Breast epithelium (tissue), 3 donors: Measurements from ENCODE around the gene TMEM141.

Experiments used
- POLR2A ChIP-seq: fragments of 450-650 bp; IDR thresholded peaks from one replicate; pipeline ENCODE4 v1.6.1; 2016; ENCODE audit warnings: antibody characterized with exemption, mild to moderate bottlenecking, moderate library complexity
- POLR2AphosphoS5 ChIP-seq, 3 donors: sonication (generic); formaldehyde crosslinking; IDR thresholded peaks; one replicate each; pipeline ENCODE4 v1.6.1; 2017; ENCODE audit warnings: antibody characterized with exemption in 3 of 3
- TF ChIP-seq, protein P1 (sequence below), 3 donors: fragments of 450-650 bp; IDR thresholded peaks; one replicate each; pipeline ENCODE4 v1.5.1; 2016 to 2017; ENCODE audit warnings: antibody characterized with exemption in 3 of 3, mild to moderate bottlenecking in 3 of 3, moderate library complexity in 3 of 3

DNA sequence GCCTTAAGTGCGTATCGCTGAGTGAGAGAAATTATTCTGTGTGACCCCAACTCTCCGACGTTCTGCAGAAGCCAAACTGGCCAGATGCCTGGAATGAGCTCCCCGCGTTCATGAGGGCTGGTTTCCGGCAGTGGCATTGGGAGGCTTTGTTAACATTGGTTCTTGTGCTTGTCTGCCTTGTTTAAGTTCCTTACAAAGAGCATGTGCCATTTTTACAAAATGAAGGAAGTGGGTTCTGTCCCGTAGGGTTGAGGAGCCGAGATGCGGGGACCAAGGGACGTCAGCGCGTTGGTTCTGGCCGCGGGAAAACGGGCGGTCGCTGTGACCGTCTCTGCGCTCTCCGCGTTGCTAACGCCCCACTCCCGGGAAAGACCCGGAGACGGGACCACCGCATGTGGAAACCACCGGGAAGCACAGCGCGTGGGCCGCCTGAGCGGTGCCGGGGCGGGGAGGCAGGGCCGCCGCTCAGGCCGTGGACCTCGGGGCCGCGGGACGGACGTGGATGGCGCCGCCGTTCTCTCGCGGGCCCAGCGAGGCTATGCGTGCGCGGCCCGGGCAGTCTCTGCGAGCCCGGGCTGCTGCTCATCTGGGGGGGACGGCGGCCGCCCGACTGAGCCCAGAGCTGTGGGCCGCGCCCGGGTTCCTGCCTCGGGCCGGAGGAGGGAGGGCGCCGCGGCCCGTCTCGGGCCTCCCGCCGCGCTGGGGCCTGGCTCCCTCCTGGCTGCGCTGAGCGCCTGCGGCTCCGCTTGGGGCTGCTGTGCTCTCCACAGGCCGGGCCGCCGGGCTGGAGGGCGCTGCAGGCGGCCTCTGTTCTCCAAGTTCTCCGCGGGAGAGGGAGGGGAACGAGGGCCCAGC lies 30.1 kb downstream of the TMEM141 start:
- TF ChIP-seq, protein P1, sequence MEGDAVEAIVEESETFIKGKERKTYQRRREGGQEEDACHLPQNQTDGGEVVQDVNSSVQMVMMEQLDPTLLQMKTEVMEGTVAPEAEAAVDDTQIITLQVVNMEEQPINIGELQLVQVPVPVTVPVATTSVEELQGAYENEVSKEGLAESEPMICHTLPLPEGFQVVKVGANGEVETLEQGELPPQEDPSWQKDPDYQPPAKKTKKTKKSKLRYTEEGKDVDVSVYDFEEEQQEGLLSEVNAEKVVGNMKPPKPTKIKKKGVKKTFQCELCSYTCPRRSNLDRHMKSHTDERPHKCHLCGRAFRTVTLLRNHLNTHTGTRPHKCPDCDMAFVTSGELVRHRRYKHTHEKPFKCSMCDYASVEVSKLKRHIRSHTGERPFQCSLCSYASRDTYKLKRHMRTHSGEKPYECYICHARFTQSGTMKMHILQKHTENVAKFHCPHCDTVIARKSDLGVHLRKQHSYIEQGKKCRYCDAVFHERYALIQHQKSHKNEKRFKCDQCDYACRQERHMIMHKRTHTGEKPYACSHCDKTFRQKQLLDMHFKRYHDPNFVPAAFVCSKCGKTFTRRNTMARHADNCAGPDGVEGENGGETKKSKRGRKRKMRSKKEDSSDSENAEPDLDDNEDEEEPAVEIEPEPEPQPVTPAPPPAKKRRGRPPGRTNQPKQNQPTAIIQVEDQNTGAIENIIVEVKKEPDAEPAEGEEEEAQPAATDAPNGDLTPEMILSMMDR (IDR thresholded peaks at IDR 0.05), result no peak
- TF ChIP-seq POLR2A (no peak), POLR2AphosphoS5 (IDR thresholded peaks at IDR 0.05) (no peak)
